PC-3 (cell line): Measurements from ENCODE around the gene GNA15. TPM values are rescaled to one million over a fixed set of nuclear protein-coding genes. Genes with fewer than 3 reads are reported as not detected.

Experiments
- ATAC-seq: fragments of 200-7000 bp; cut with Tn5 transposase; 2 replicates; pipeline ENCODE4 v1.9.1; 2020; ENCODE audit warnings: mild to moderate bottlenecking, moderate library complexity
- BruUV-seq: library from RNA; stranded (reverse); fragments of 400-500 nt; replicated peaks from 2 replicates; lab custom pipeline; 2021; lab: Mats Ljungman, UMichigan
- CTCF ChIA-PET: fragments of 300-600 bp; sonication (Branson Sonifier 250); formaldehyde crosslinking; loops from one replicate; lab custom pipeline; 2022; ENCODE audit warnings: antibody characterized with exemption; lab: Charles Lee
- POLR2A ChIA-PET: fragments of 300-600 bp; sonication (Branson Sonifier 250); formaldehyde crosslinking; loops from one replicate; lab custom pipeline; 2022; ENCODE audit warnings: antibody characterized with exemption; ENCODE audit not compliant: unreplicated experiment; lab: Charles Lee
- DNase-seq: peaks from one replicate; pipeline ENCODE4 v3.0.0-alpha.2; 2015
- H2AFZ ChIP-seq: fragments of 300-600 bp; sonication (generic); 2 replicates; pipeline ENCODE4 v1.6.0; 2016; ENCODE audit warnings: antibody characterized with exemption, low read length
- H3F3A ChIP-seq: fragments of 300-600 bp; sonication (generic); one replicate; pipeline ENCODE4 v1.6.0; 2017; ENCODE audit warnings: antibody characterized with exemption, low read length, control low read depth, mild to moderate bottlenecking; ENCODE audit not compliant: unreplicated experiment
- H3K27ac ChIP-seq: fragments of 300-600 bp; sonication (generic); 2 replicates; pipeline ENCODE4 v1.5.1; 2016; ENCODE audit warnings: mild to moderate bottlenecking, low read length
- H3K27me3 ChIP-seq: fragments of 300-600 bp; sonication (generic); 2 replicates; pipeline ENCODE4 v1.6.1; 2016; ENCODE audit warnings: low read length, mixed read lengths
- H3K36me3 ChIP-seq: fragments of 300-600 bp; sonication (generic); 2 replicates; pipeline ENCODE4 v1.6.1; 2016; ENCODE audit warnings: low read depth, mixed run types, low read length, mixed read lengths
- H3K4me1 ChIP-seq: fragments of 300-600 bp; sonication (generic); 2 replicates; pipeline ENCODE4 v1.5.1; 2016; ENCODE audit warnings: low read length; ENCODE audit not compliant: insufficient read depth
- H3K4me2 ChIP-seq: fragments of 300-600 bp; sonication (generic); 2 replicates; pipeline ENCODE4 v1.6.0; 2016; ENCODE audit warnings: low read length
- H3K4me3 ChIP-seq: fragments of 300-600 bp; sonication (generic); 2 replicates; pipeline ENCODE4 v1.5.1; 2016; ENCODE audit warnings: mild to moderate bottlenecking, low read length, mixed read lengths
- H3K79me2 ChIP-seq: fragments of 300-600 bp; sonication (generic); 2 replicates; pipeline ENCODE4 v1.6.1; 2017; ENCODE audit warnings: low read length, mixed read lengths
- H3K9ac ChIP-seq: fragments of 300-600 bp; sonication (generic); 2 replicates; pipeline ENCODE4 v1.6.0; 2016; ENCODE audit warnings: mild to moderate bottlenecking, low read length
- H3K9me2 ChIP-seq: fragments of 300-600 bp; sonication (generic); replicated peaks from 2 replicates; pipeline ENCODE4 v1.6.1; 2016; ENCODE audit warnings: mixed run types, low read length, mixed read lengths
- H3K9me3 ChIP-seq: fragments of 300-600 bp; sonication (generic); 2 replicates; pipeline ENCODE4 v1.6.1; 2016; ENCODE audit warnings: low read length, mixed read lengths
- H4K20me1 ChIP-seq: fragments of 300-600 bp; sonication (generic); 2 replicates; pipeline ENCODE4 v1.6.1; 2016; ENCODE audit warnings: low read length, mixed read lengths
- EZH2 ChIP-seq: fragments of 300-600 bp; sonication (generic); IDR thresholded peaks from one replicate; pipeline ENCODE4 v1.6.1; 2017; ENCODE audit warnings: antibody characterized with exemption, mild to moderate bottlenecking, low read length; ENCODE audit not compliant: unreplicated experiment
- EZH2phosphoT487 ChIP-seq: fragments of 300-600 bp; sonication (generic); IDR thresholded peaks from 2 replicates; pipeline ENCODE4 v1.6.1; 2018; ENCODE audit warnings: mild to moderate bottlenecking, antibody characterized with exemption, low read length, borderline replicate concordance
- intact Hi-C: fragments of 100-400 bp; cut with micrococcal nuclease; formaldehyde crosslinking; loops from 2 replicates; pipeline ENCODE4 v1.9.0; 2023
- total RNA-seq: library from RNA; depleted of rRNA; stranded (reverse); fragments of >200 nt; gene quantifications from 2 replicates; pipeline ENCODE4 v1.2.3, GENCODE V29; 2014
- TF ChIP-seq, protein P1 (sequence below): fragments of 300-600 bp; sonication (generic); conservative IDR thresholded peaks from 2 replicates; pipeline ENCODE4 v1.5.1; 2017; ENCODE audit warnings: antibody characterized with exemption, low read depth, mild to moderate bottlenecking, low read length

Gene GNA15
- total RNA-seq, 1 experiment from 2014 or later = not detected

- Histone ChIP-seq H3K4me3 (peak overlapping the region; percentile 69), H3K4me2 (peak overlapping the region; percentile 94), H3K79me2 (no peaks in the 10 kb centered on the region), H3K9ac (peak overlapping the region; percentile 44), H3K9me3 (no peaks in the 10 kb centered on the region), H3K27ac (peak overlapping the region; percentile 10), H3F3A (no peaks in the 10 kb centered on the region), H3K9me2 (no peaks in the 10 kb centered on the region), H4K20me1 (no peaks in the 10 kb centered on the region), H2AFZ (peak overlapping the region; percentile 87), H3K4me1 (peaks cover 15% of the 10 kb centered on the region), H3K27me3 (no peaks in the 10 kb centered on the region), H3K36me3 (no peaks in the 10 kb centered on the region)
- ChIA-PET CTCF (interaction anchor here (3.8 kb wide), 1 partner anchor 34 kb away, joined by 28 read pairs; no protein-coding TSS in a partner anchor), POLR2A (interaction anchor here (0.6 kb wide), 1 partner anchor 88 kb away, joined by 3 read pairs; no protein-coding TSS in a partner anchor)
- intact Hi-C loops = loop anchor here (1.0 kb wide), 1 partner anchor 34 kb away; no protein-coding TSS in a partner anchor
- ATAC-seq (peak; percentile 93), DNase-seq (peak; percentile 80)
- no TSS peak for BruUV-seq
- TF ChIP-seq, protein P1, sequence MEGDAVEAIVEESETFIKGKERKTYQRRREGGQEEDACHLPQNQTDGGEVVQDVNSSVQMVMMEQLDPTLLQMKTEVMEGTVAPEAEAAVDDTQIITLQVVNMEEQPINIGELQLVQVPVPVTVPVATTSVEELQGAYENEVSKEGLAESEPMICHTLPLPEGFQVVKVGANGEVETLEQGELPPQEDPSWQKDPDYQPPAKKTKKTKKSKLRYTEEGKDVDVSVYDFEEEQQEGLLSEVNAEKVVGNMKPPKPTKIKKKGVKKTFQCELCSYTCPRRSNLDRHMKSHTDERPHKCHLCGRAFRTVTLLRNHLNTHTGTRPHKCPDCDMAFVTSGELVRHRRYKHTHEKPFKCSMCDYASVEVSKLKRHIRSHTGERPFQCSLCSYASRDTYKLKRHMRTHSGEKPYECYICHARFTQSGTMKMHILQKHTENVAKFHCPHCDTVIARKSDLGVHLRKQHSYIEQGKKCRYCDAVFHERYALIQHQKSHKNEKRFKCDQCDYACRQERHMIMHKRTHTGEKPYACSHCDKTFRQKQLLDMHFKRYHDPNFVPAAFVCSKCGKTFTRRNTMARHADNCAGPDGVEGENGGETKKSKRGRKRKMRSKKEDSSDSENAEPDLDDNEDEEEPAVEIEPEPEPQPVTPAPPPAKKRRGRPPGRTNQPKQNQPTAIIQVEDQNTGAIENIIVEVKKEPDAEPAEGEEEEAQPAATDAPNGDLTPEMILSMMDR = peak; percentile 86
- TF ChIP-seq EZH2phosphoT487 (no peak), EZH2 (no peak)
These were observed 27.5 kb downstream of the GNA15 start for GRCh38 chr19:3163230-3163886.

DNA sequence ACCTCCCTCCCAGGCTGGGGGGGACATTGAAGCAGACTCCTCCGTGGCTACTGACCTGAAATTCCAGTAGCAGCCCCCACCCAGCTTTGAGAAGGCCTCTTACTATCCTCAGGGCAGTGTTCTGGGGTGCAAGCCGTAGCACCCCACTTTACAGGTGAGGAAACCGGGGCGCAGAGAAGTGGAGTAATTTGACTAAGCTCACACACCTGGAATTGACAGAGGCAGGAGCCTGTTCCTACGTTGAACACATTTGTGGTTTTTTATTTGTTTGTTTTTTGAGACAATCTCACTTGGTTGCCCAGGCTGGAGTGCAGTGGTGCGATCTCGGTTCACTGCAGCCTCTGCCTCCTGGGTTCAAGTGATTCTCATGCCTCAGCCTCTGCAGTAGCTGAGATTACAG, 28.1 kb downstream of the GNA15 start:
- Histone ChIP-seq H2AFZ (peak overlapping the region; percentile 87), H3K4me3 (peak overlapping the region; percentile 69), H3K9ac (peak overlapping the region; percentile 44), H3K4me1 (peaks cover 15% of the 10 kb centered on the region), H3F3A (no peaks in the 10 kb centered on the region), H3K4me2 (peak overlapping the region; percentile 94), H3K27ac (peak overlapping the region; percentile 10), H3K9me3 (no peaks in the 10 kb centered on the region), H3K36me3 (no peaks in the 10 kb centered on the region), H3K79me2 (no peaks in the 10 kb centered on the region), H3K9me2 (no peaks in the 10 kb centered on the region), H4K20me1 (no peaks in the 10 kb centered on the region), H3K27me3 (no peaks in the 10 kb centered on the region)
- CTCF ChIA-PET = interaction anchor here (3.8 kb wide), 1 partner anchor 35 kb away, joined by 28 read pairs; no protein-coding TSS in a partner anchor
- ATAC-seq (peak; percentile 39), DNase-seq (peak; percentile 25)
- BruUV-seq = no TSS peak
- TF ChIP-seq, protein P1 = no peak
- TF ChIP-seq EZH2 (no peak), EZH2phosphoT487 (no peak)
- POLR2A ChIA-PET = interaction anchor here (0.6 kb wide), 1 partner anchor 88 kb away, joined by 3 read pairs; no protein-coding TSS in a partner anchor
- intact Hi-C loops = loop anchor here (1.0 kb wide), 1 partner anchor 35 kb away; no protein-coding TSS in a partner anchor
